PC-9 (cell line): ENCODE results near the gene HCN4. TPM values are rescaled to one million over a fixed set of nuclear protein-coding genes. Genes with fewer than 3 reads are reported as not detected.

ENCODE experiments used
- BruUV-seq: library from RNA; stranded (reverse); fragments of 400-500 nt; replicated peaks from 2 replicates; lab custom pipeline; 2021; lab: Mats Ljungman, UMichigan
- CTCF ChIA-PET: fragments of 300-600 bp; sonication (Branson Sonifier 250); formaldehyde crosslinking; loops from one replicate; lab custom pipeline; 2022; ENCODE audit warnings: antibody characterized with exemption; lab: Charles Lee
- POLR2A ChIA-PET: fragments of 300-600 bp; sonication (Branson Sonifier 250); formaldehyde crosslinking; loops from one replicate; lab custom pipeline; 2022; ENCODE audit warnings: antibody characterized with exemption; ENCODE audit not compliant: unreplicated experiment; lab: Charles Lee
- DNase-seq, 2 experiments: peaks; one replicate each; pipeline versions ENCODE4 v3.0.0 to v3.0.0-alpha.2; 2015 to 2022; ENCODE audit warnings: mixed read lengths in 1 of 2
- H2AFZ ChIP-seq: fragments of 200-600 bp; sonication (generic); 2 replicates; pipeline ENCODE4 v1.8.1; 2017; ENCODE audit warnings: antibody characterized with exemption
- H3F3A ChIP-seq: fragments of 200-600 bp; sonication (generic); 2 replicates; pipeline ENCODE4 v1.8.1; 2017; ENCODE audit warnings: antibody characterized with exemption, mild to moderate bottlenecking, low read depth; ENCODE audit not compliant: insufficient read depth
- H3K27ac ChIP-seq: fragments of 200-600 bp; sonication (generic); 2 replicates; pipeline ENCODE4 v1.6.1; 2016; ENCODE audit warnings: mixed run types
- H3K27me3 ChIP-seq: fragments of 200-600 bp; sonication (generic); 2 replicates; pipeline ENCODE4 v1.6.1; 2016; ENCODE audit warnings: low read depth, mixed run types; ENCODE audit not compliant: insufficient read depth
- H3K36me3 ChIP-seq: fragments of 200-600 bp; sonication (generic); 2 replicates; pipeline ENCODE4 v1.6.1; 2016; ENCODE audit warnings: low read depth, mixed run types
- H3K4me1 ChIP-seq: fragments of 200-600 bp; sonication (generic); replicated peaks from 2 replicates; pipeline ENCODE4 v1.6.1; 2016; ENCODE audit warnings: mixed run types; ENCODE audit not compliant: insufficient read depth
- H3K4me2 ChIP-seq: fragments of 200-600 bp; sonication (generic); 2 replicates; pipeline ENCODE4 v1.6.1; 2017; ENCODE audit warnings: mixed run types
- H3K4me3 ChIP-seq: fragments of 200-600 bp; sonication (generic); 2 replicates; pipeline ENCODE4 v1.6.1; 2016; ENCODE audit warnings: mixed run types
- H3K79me2 ChIP-seq: fragments of 200-600 bp; sonication (generic); 2 replicates; pipeline ENCODE4 v1.6.1; 2017; ENCODE audit warnings: low read depth, mixed run types
- H3K9me2 ChIP-seq: fragments of 200-600 bp; sonication (generic); 2 replicates; pipeline ENCODE4 v1.8.1; 2017; ENCODE audit warnings: mild to moderate bottlenecking; ENCODE audit not compliant: insufficient read depth
- H3K9me3 ChIP-seq: fragments of 200-600 bp; sonication (generic); 2 replicates; pipeline ENCODE4 v1.8.1; 2016; ENCODE audit warnings: low read depth; ENCODE audit not compliant: insufficient read depth
- H4K20me1 ChIP-seq: fragments of 200-600 bp; sonication (generic); 2 replicates; pipeline ENCODE4 v1.8.1; 2017; ENCODE audit not compliant: insufficient read depth
- EZH2 ChIP-seq: fragments of 200-600 bp; sonication (generic); IDR thresholded peaks from 2 replicates; pipeline ENCODE4 v1.8.0; 2017; ENCODE audit warnings: antibody characterized with exemption, low read depth
- intact Hi-C: fragments of 100-400 bp; cut with micrococcal nuclease; formaldehyde crosslinking; loops from one replicate; pipeline ENCODE4 v1.10.0; 2022; ENCODE audit not compliant: unreplicated experiment
- total RNA-seq: library from RNA; stranded (reverse); gene quantifications from 2 replicates; pipeline ENCODE4 v1.2.3, GENCODE V29; 2021
- TF ChIP-seq, protein P1 (sequence below): fragments of 200-600 bp; sonication (generic); conservative IDR thresholded peaks from 2 replicates; pipeline ENCODE4 v1.6.1; 2017; ENCODE audit warnings: mixed run types, antibody characterized with exemption, mild to moderate bottlenecking, moderate library complexity

Gene HCN4
- total RNA-seq, 1 experiment from 2014 or later: not detected

- no peaks in the 10 kb centered on the region for H3F3A ChIP-seq
- H3K4me2 ChIP-seq: no peak overlapping the region
- H3K36me3 ChIP-seq: no peaks in the 10 kb centered on the region
- H3K4me1 ChIP-seq: 0 out of 2 replicates have a peak, but pooled peaks cover 3% of the 10 kb centered on the region
- H3K79me2 ChIP-seq: no peaks in the 10 kb centered on the region
- no peaks in the 10 kb centered on the region for H3K9me2 ChIP-seq
- H3K27ac ChIP-seq: no peak overlapping the region
- intact Hi-C loops: no loop called here
- H4K20me1 ChIP-seq: no peaks in the 10 kb centered on the region
- no peak overlapping the region for H2AFZ ChIP-seq
- no peak for DNase-seq
- no peaks in the 10 kb centered on the region for H3K9me3 ChIP-seq
- POLR2A ChIA-PET: no interaction called here
- TF ChIP-seq, protein P1, sequence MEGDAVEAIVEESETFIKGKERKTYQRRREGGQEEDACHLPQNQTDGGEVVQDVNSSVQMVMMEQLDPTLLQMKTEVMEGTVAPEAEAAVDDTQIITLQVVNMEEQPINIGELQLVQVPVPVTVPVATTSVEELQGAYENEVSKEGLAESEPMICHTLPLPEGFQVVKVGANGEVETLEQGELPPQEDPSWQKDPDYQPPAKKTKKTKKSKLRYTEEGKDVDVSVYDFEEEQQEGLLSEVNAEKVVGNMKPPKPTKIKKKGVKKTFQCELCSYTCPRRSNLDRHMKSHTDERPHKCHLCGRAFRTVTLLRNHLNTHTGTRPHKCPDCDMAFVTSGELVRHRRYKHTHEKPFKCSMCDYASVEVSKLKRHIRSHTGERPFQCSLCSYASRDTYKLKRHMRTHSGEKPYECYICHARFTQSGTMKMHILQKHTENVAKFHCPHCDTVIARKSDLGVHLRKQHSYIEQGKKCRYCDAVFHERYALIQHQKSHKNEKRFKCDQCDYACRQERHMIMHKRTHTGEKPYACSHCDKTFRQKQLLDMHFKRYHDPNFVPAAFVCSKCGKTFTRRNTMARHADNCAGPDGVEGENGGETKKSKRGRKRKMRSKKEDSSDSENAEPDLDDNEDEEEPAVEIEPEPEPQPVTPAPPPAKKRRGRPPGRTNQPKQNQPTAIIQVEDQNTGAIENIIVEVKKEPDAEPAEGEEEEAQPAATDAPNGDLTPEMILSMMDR: no peak
- TF ChIP-seq EZH2: no peak
- CTCF ChIA-PET: no interaction called here
- no peaks in the 10 kb centered on the region for H3K27me3 ChIP-seq
- H3K4me3 ChIP-seq: no peak overlapping the region
- BruUV-seq: no TSS peak
Measured at GRCh38 chr15:73382115-73382514, 13.4 kb upstream of the HCN4 start.

GRCh38 chr15:73380661-73381060 is 11.9 kb upstream of the HCN4 start:
- no peak overlapping the region for H3K4me2 ChIP-seq
- no peak overlapping the region for H3K4me3 ChIP-seq
- TF ChIP-seq, protein P1: no peak
- TF ChIP-seq EZH2: no peak
- H3K27ac ChIP-seq: no peak overlapping the region
- H3K4me1 ChIP-seq: no peaks in the 10 kb centered on the region
- H3F3A ChIP-seq: no peaks in the 10 kb centered on the region
- H3K36me3 ChIP-seq: no peaks in the 10 kb centered on the region
- intact Hi-C loops: no loop called here
- CTCF ChIA-PET: no interaction called here
- no peaks in the 10 kb centered on the region for H3K9me3 ChIP-seq
- BruUV-seq: no TSS peak
- H3K79me2 ChIP-seq: no peaks in the 10 kb centered on the region
- no peaks in the 10 kb centered on the region for H3K27me3 ChIP-seq
- POLR2A ChIA-PET: no interaction called here
- H2AFZ ChIP-seq: no peak overlapping the region
- no peak for DNase-seq
- H3K9me2 ChIP-seq: no peaks in the 10 kb centered on the region
- H4K20me1 ChIP-seq: no peaks in the 10 kb centered on the region

DNA sequence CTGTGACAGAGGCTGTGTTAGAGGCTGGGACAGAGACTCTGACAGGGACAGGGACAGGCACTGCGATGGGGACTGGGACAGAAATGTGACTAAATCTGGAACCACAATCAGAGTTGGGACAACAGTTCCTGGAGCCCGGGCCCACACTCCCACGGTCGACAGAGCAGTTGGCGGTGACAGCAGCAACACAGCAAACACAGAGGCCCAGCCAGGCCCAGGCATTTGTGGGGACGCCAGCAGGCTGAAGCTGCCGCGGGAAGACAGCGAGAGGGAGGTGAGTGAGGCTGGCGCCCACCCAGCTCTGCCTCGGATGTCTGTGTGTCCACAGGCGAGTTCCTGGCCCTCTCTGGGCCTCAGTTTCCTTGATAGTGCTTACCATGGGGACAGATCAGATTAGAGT is 9.3 kb upstream of the HCN4 start:
- no peak overlapping the region for H2AFZ ChIP-seq
- BruUV-seq: no TSS peak
- no peaks in the 10 kb centered on the region for H3K4me1 ChIP-seq
- intact Hi-C loops: no loop called here
- POLR2A ChIA-PET: no interaction called here
- H3K4me2 ChIP-seq: no peak overlapping the region
- DNase-seq: no peak
- TF ChIP-seq EZH2: no peak
- TF ChIP-seq, protein P1: no peak
- H3K4me3 ChIP-seq: no peak overlapping the region
- CTCF ChIA-PET: no interaction called here
- no peak overlapping the region for H3K27ac ChIP-seq
- no peaks in the 10 kb centered on the region for H3K9me2 ChIP-seq
- H3K9me3 ChIP-seq: no peaks in the 10 kb centered on the region
- H3K27me3 ChIP-seq: no peaks in the 10 kb centered on the region
- no peaks in the 10 kb centered on the region for H3F3A ChIP-seq
- H3K36me3 ChIP-seq: no peaks in the 10 kb centered on the region
- H4K20me1 ChIP-seq: no peaks in the 10 kb centered on the region
- H3K79me2 ChIP-seq: no peaks in the 10 kb centered on the region
